OCI-LY3 (cell line): Measurements from ENCODE around the gene NEB.

Experiments
- H2AFZ ChIP-seq: fragments of 200-600, 300-600 bp; shearing (Covaris generic); 2 replicates; pipeline ENCODE4 v1.6.0; 2014; ENCODE audit warnings: antibody characterized with exemption, low read depth, low read length
- H3K27ac ChIP-seq: fragments of 200-600, 300-600 bp; sonication (generic); 2 replicates; pipeline ENCODE4 v1.5.1; 2014; ENCODE audit warnings: mild to moderate bottlenecking, low read length, moderate library complexity, mixed read lengths
- H3K27me3 ChIP-seq: fragments of 200-600, 300-600 bp; sonication (generic); 2 replicates; pipeline ENCODE4 v1.6.1; 2014; ENCODE audit warnings: low read depth, low read length, mixed read lengths
- H3K36me3 ChIP-seq: fragments of 200-600, 300-600 bp; sonication (generic); replicated peaks from 2 replicates; pipeline ENCODE3; 2014; ENCODE audit warnings: low read depth, low read length, mixed read lengths
- H3K4me1 ChIP-seq: fragments of 300-600, 200-600 bp; sonication (generic); 2 replicates; pipeline ENCODE4 v1.6.1; 2014; ENCODE audit warnings: low read length, mixed read lengths
- H3K4me2 ChIP-seq: fragments of 200-600, 300-600 bp; sonication (generic); 2 replicates; pipeline ENCODE4 v1.6.1; 2014; ENCODE audit warnings: low read length, mixed read lengths
- H3K4me3 ChIP-seq: fragments of 300-600, 200-600 bp; sonication (generic); 2 replicates; pipeline ENCODE4 v1.5.1; 2014; ENCODE audit warnings: antibody characterized with exemption, mild to moderate bottlenecking, low read length, moderate library complexity
- H3K79me2 ChIP-seq: fragments of 300-600, 200-600 bp; shearing (Covaris generic); 2 replicates; pipeline ENCODE4 v1.6.1; 2014; ENCODE audit warnings: mild to moderate bottlenecking, low read length, mixed read lengths
- H3K9ac ChIP-seq: fragments of 300-600, 200-600 bp; shearing (Covaris generic); 2 replicates; pipeline ENCODE4 v1.6.0; 2014; ENCODE audit warnings: mild to moderate bottlenecking, low read length, moderate library complexity
- H3K9me3 ChIP-seq: fragments of 200-600, 300-600 bp; shearing (Covaris generic); 2 replicates; pipeline ENCODE4 v1.6.1; 2014; ENCODE audit warnings: low read length, mixed read lengths; ENCODE audit not compliant: insufficient read depth
- H4K20me1 ChIP-seq: fragments of 200-600, 300-600 bp; sonication (generic); 2 replicates; pipeline ENCODE4 v1.6.1; 2016; ENCODE audit warnings: low read length, mixed read lengths; ENCODE audit not compliant: insufficient read depth
- CTCF ChIP-seq: fragments of 200-600, 300-600 bp; sonication (generic); IDR thresholded peaks from 2 replicates; pipeline ENCODE4 v1.5.1; 2014; ENCODE audit warnings: antibody characterized with exemption, low read length, low read depth
- EZH2phosphoT487 ChIP-seq: fragments of 200-600 bp; shearing (Covaris generic); IDR thresholded peaks from 2 replicates; pipeline ENCODE4 v1.6.1; 2018; ENCODE audit warnings: antibody characterized with exemption, mixed run types, low read depth

Gene NEB

GRCh38 chr2:151771599-151772358 is 37.5 kb upstream of the NEB start:
- H3K4me1 ChIP-seq = peaks cover 45% of the 10 kb centered on the region
- H3K9me3 ChIP-seq = no peaks in the 10 kb centered on the region
- peak overlapping the region; percentile 80 for H3K4me2 ChIP-seq
- peak overlapping the region; percentile 1; the same call in 1 of the 2 replicates for H3K27ac ChIP-seq
- H4K20me1 ChIP-seq = peaks cover 4% of the 10 kb centered on the region; the same call in 1 of the 2 replicates
- H3K36me3 ChIP-seq = peaks cover 21% of the 10 kb centered on the region
- peak overlapping the region; percentile 59 for H3K4me3 ChIP-seq
- peak overlapping the region; percentile 10; the same call in 1 of the 2 replicates for H3K9ac ChIP-seq
- H2AFZ ChIP-seq = no peak overlapping the region
- H3K27me3 ChIP-seq = 0 out of 2 replicates have a peak, but pooled peaks cover 9% of the 10 kb centered on the region
- no peaks in the 10 kb centered on the region for H3K79me2 ChIP-seq
- no peak for TF ChIP-seq EZH2phosphoT487
- TF ChIP-seq CTCF = no peak

- Histone ChIP-seq H4K20me1 (peaks cover 4% of the 10 kb centered on the region; the same call in 1 of the 2 replicates), H3K9ac (no peak overlapping the region), H3K27me3 (0 out of 2 replicates have a peak, but pooled peaks cover 9% of the 10 kb centered on the region), H3K4me3 (peak overlapping the region; percentile 42), H3K4me1 (peaks cover 53% of the 10 kb centered on the region), H3K79me2 (no peaks in the 10 kb centered on the region), H3K9me3 (no peaks in the 10 kb centered on the region), H3K36me3 (peaks cover 18% of the 10 kb centered on the region), H3K27ac (no peak overlapping the region), H2AFZ (no peak overlapping the region), H3K4me2 (peak overlapping the region; percentile 80)
- TF ChIP-seq CTCF = no peak
These were observed 36.7 kb upstream of the NEB start for GRCh38 chr2:151770995-151771394.

GRCh38 chr2:151769606-151770005 is 35.3 kb upstream of the NEB start:
- TF ChIP-seq EZH2phosphoT487 (no peak), CTCF (no peak)
- H2AFZ ChIP-seq = no peak overlapping the region

DNA sequence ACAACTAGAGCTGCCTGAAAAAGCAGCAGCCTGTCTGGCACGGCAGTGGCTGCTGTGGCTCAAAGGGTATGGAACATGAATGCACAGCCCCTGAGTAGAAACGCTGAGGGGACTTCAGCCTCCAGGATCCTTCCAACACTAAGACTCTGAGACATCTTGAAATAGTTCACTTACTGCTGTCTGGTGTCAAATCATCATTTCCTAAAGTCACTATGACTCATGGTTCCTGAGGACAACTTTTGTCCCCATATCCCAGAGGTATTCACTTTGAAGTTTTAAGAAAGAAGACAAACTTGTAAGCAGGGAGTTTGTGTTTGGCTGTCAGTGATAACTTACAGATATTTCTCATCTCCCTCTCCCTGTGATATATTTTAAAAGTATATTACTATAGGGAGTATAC is 33.3 kb upstream of the NEB start:
- peaks cover 46% of the 10 kb centered on the region for H3K4me1 ChIP-seq
- peaks cover 4% of the 10 kb centered on the region; the same call in 1 of the 2 replicates for H4K20me1 ChIP-seq
- no peaks in the 10 kb centered on the region for H3K79me2 ChIP-seq
- no peaks in the 10 kb centered on the region for H3K9me3 ChIP-seq
- H3K27ac ChIP-seq = no peak overlapping the region
- H3K27me3 ChIP-seq = 0 out of 2 replicates have a peak, but pooled peaks cover 7% of the 10 kb centered on the region
- H3K4me3 ChIP-seq = no peak overlapping the region
- no peak for TF ChIP-seq EZH2phosphoT487
- no peak for TF ChIP-seq CTCF
- peak overlapping the region; percentile 31 for H3K4me2 ChIP-seq
- no peak overlapping the region for H3K9ac ChIP-seq
- no peak overlapping the region for H2AFZ ChIP-seq
- H3K36me3 ChIP-seq = peaks cover 10% of the 10 kb centered on the region

More at GRCh38 chr2:151769606-151770005, 35.3 kb upstream of the NEB start:
- H3K4me3 ChIP-seq = no peak overlapping the region
- peaks cover 4% of the 10 kb centered on the region; the same call in 1 of the 2 replicates for H4K20me1 ChIP-seq
- H3K36me3 ChIP-seq = peaks cover 10% of the 10 kb centered on the region
- H3K27me3 ChIP-seq = 0 out of 2 replicates have a peak, but pooled peaks cover 9% of the 10 kb centered on the region
- no peak overlapping the region for H3K9ac ChIP-seq
- no peaks in the 10 kb centered on the region for H3K9me3 ChIP-seq
- no peak overlapping the region for H3K4me2 ChIP-seq
- H3K27ac ChIP-seq = no peak overlapping the region
- no peaks in the 10 kb centered on the region for H3K79me2 ChIP-seq
- peaks cover 52% of the 10 kb centered on the region for H3K4me1 ChIP-seq
